GM12878 (cell line): Measurements from ENCODE around the gene KRTAP10-5. TPM values are rescaled to one million over a fixed set of nuclear protein-coding genes. Genes with fewer than 3 reads are reported as not detected.

ENCODE experiments used
- ATAC-seq: fragments of 200-7000 bp; cut with Tn5 transposase; 3 replicates; pipeline ENCODE4 v1.9.1; 2020; ENCODE audit warnings: mild to moderate bottlenecking, moderate library complexity
- BruUV-seq: library from RNA; stranded (reverse); fragments of 400-500 nt; replicated peaks from 2 replicates; lab custom pipeline; 2021; lab: Mats Ljungman, UMichigan
- CTCF ChIA-PET: fragments of 300-600 bp; sonication (Branson Sonifier 250); formaldehyde crosslinking; extraction: SDS; loops from one replicate; lab custom pipeline; 2021; ENCODE audit warnings: inconsistent platforms; lab: Yijun Ruan, JAX
- POLR2A ChIA-PET: fragments of 350-600 bp; formaldehyde crosslinking; extraction: SDS; loops from one replicate; lab custom pipeline; 2021; ENCODE audit warnings: inconsistent platforms; lab: Charles Lee
- RAD21 ChIA-PET: fragments of 300-600 bp; sonication (Branson Sonifier 250); formaldehyde crosslinking; loops from one replicate; lab custom pipeline; 2023; ENCODE audit warnings: antibody characterized with exemption; ENCODE audit not compliant: unreplicated experiment; lab: Charles Lee
- SMC1A ChIA-PET: fragments of 300-600 bp; sonication (Branson Sonifier 250); formaldehyde crosslinking; loops from one replicate; lab custom pipeline; 2023; ENCODE audit not compliant: unreplicated experiment, uncharacterized antibody; lab: Charles Lee
- DNase-seq: peaks from one replicate; pipeline ENCODE4 v3.0.0-alpha.2; 2011; ENCODE audit warnings: low read depth, low spot score
- FAIRE-seq: peaks from 3 replicates; lab custom pipeline; 2011; peaks lifted over from hg19 to GRCh38; lab: Jason Lieb, UNC
- H2AFZ ChIP-seq: 2 replicates; pipeline ENCODE4 v1.6.0; 2011; ENCODE audit warnings: low read depth, low read length, control low read depth; ENCODE audit not compliant: control insufficient read depth
- H3K27ac ChIP-seq: 2 replicates; pipeline ENCODE4 v1.5.1; 2011; ENCODE audit warnings: control low read depth; ENCODE audit not compliant: control insufficient read depth, insufficient read depth
- H3K27me3 ChIP-seq, 2 experiments: replicated peaks in 1 of 2; 2 replicates each; pipeline versions ENCODE4 v1.6.0 to v1.6.1; 2011; ENCODE audit warnings: low read length in 1 of 2; ENCODE audit not compliant: control insufficient read depth in 2 of 2, insufficient read depth in 2 of 2
- H3K36me3 ChIP-seq, 2 experiments: 2 replicates each; pipeline ENCODE4 v1.5.1; 2011; ENCODE audit warnings: low read length in 1 of 2; ENCODE audit not compliant: control insufficient read depth in 2 of 2, insufficient read depth in 2 of 2
- H3K4me1 ChIP-seq: 2 replicates; pipeline ENCODE4 v1.6.1; 2011; ENCODE audit warnings: mild to moderate bottlenecking, low read length, moderate library complexity, mixed read lengths; ENCODE audit not compliant: control insufficient read depth, insufficient read depth
- H3K4me2 ChIP-seq: 2 replicates; pipeline ENCODE4 v1.6.0; 2011; ENCODE audit warnings: control low read depth; ENCODE audit not compliant: control insufficient read depth, insufficient read depth
- H3K4me3 ChIP-seq: fragments of 200-600 bp; sonication (generic); 2 replicates; pipeline ENCODE4 v1.5.1; 2016
- H3K79me2 ChIP-seq: 2 replicates; pipeline ENCODE4 v1.6.0; 2011; ENCODE audit warnings: low read length; ENCODE audit not compliant: control insufficient read depth, insufficient read depth
- H3K9ac ChIP-seq: 2 replicates; pipeline ENCODE4 v1.8.0; 2011; ENCODE audit warnings: low read length, control low read depth, mixed read lengths; ENCODE audit not compliant: control insufficient read depth, insufficient read depth
- H3K9me3 ChIP-seq: replicated peaks from 3 replicates; pipeline ENCODE4 v1.5.1; 2011; ENCODE audit warnings: mild to moderate bottlenecking, low read length; ENCODE audit not compliant: control insufficient read depth, insufficient read depth
- H4K20me1 ChIP-seq: 2 replicates; pipeline ENCODE4 v1.6.0; 2011; ENCODE audit not compliant: control insufficient read depth, insufficient read depth
- ATF3 ChIP-seq: IDR thresholded peaks from 2 replicates; pipeline ENCODE4 v1.6.1; 2011; ENCODE audit warnings: low read depth, mild to moderate bottlenecking, low read length, moderate library complexity, borderline replicate concordance; ENCODE audit errors: extremely low read depth
- BCL11A ChIP-seq: IDR thresholded peaks from 2 replicates; pipeline ENCODE4 v1.6.1; 2011; ENCODE audit warnings: low read depth, low read length
- CBX3 ChIP-seq: fragments of 200-600 bp; sonication (generic); IDR thresholded peaks from 2 replicates; pipeline ENCODE4 v1.6.1; 2016; ENCODE audit warnings: low read depth, borderline replicate concordance
- CBX5 ChIP-seq: sonication (generic); IDR thresholded peaks from 2 replicates; pipeline ENCODE4 v1.6.1; 2016; ENCODE audit warnings: low read depth, moderate library complexity, mild to moderate bottlenecking, inconsistent platforms
- DPF2 ChIP-seq: fragments of 450-650 bp; IDR thresholded peaks from 2 replicates; pipeline ENCODE4 v1.6.1; 2017; ENCODE audit warnings: mild to moderate bottlenecking
- ELK1 ChIP-seq: IDR thresholded peaks from 2 replicates; pipeline ENCODE4 v1.6.1; 2012; ENCODE audit warnings: low read depth, low read length, improper control_type of control experiment
- HDAC6 ChIP-seq: fragments of 200-600 bp; sonication (generic); IDR thresholded peaks from one replicate; pipeline ENCODE4 v1.8.0; 2017; ENCODE audit warnings: antibody characterized with exemption; ENCODE audit not compliant: unreplicated experiment
- RELB ChIP-seq: fragments of 450-650 bp; IDR thresholded peaks from 2 replicates; pipeline ENCODE4 v1.6.1; 2017; ENCODE audit warnings: low read depth, mild to moderate bottlenecking, moderate library complexity
- RFX5 ChIP-seq: IDR thresholded peaks from 2 replicates; pipeline ENCODE4 v1.6.1; 2011; ENCODE audit warnings: low read depth, low read length, improper control_type of control experiment
- SUZ12 ChIP-seq: fragments of 200-600 bp; sonication (generic); IDR thresholded peaks from one replicate; pipeline ENCODE4 v1.6.1; 2018; ENCODE audit warnings: antibody characterized with exemption, mild to moderate bottlenecking; ENCODE audit not compliant: unreplicated experiment
- TARDBP ChIP-seq: IDR thresholded peaks from 2 replicates; pipeline ENCODE4 v1.6.1; 2016; ENCODE audit warnings: borderline replicate concordance
- ZNF622 ChIP-seq: fragments of 450-650 bp; IDR thresholded peaks from 2 replicates; pipeline ENCODE4 v1.6.1; 2017; ENCODE audit warnings: mild to moderate bottlenecking, inconsistent platforms
- WGBS: methylation state at CpG from one replicate; pipeline ENCODE4 v1.1.6; 2016; ENCODE audit warnings: low lambda C conversion rate; ENCODE audit not compliant: insufficient replicate concordance, insufficient coverage; ENCODE audit errors: missing lambda C conversion rate; 5-methylcytosine and 5-hydroxymethylcytosine counted together
- in situ Hi-C: fragments of 300-500 bp; cut with MboI; formaldehyde crosslinking; loops from 9 replicates; pipeline ENCODE4 v1.14.3; 2018; ENCODE audit warnings: mixed read lengths
- intact Hi-C: fragments of 100-400 bp; cut with micrococcal nuclease; formaldehyde crosslinking; loops from one replicate; pipeline ENCODE4 v1.14.2; 2022; ENCODE audit not compliant: unreplicated experiment
- polyA plus RNA-seq, 11 experiments: library from polyadenylated mRNA; depleted of rRNA in 4 of 11; unstranded in 6 of 11; stranded (reverse) in 5 of 11; fragments of >200 nt; fragmentation: Nextera tagmentation in 4 of 11; fragmentation: Illumina TruSeq in 1 of 11; extraction: Ambion mirVana in 4 of 11; extraction: Trizol in 1 of 11; gene quantifications; 1 replicate in 1 of 11; 2 replicates in 10 of 11; pipeline versions ENCODE4 v1.2.1 to v1.2.3, GENCODE V29; 2011 to 2016; ENCODE audit warnings: inconsistent platforms in 2 of 11, missing spikeins in 2 of 11, low read depth in 1 of 11
- total RNA-seq, 4 experiments: library from RNA; depleted of rRNA in 3 of 4; stranded (reverse); fragments of >200 nt in 3 of 4; fragmentation: Illumina TruSeq in 1 of 4; extraction: Trizol in 1 of 4; gene quantifications; 2 replicates each; pipeline versions ENCODE4 v1.2.1 to v1.2.3, GENCODE V29; 2013 to 2021
- TF ChIP-seq, protein P1 (sequence below): fragments of 450-650 bp; IDR thresholded peaks from 2 replicates; pipeline ENCODE4 v1.6.1; 2016; ENCODE audit warnings: mild to moderate bottlenecking

Gene KRTAP10-5
- total and polyA plus RNA-seq, 10 of the 15 experiments (the other 5 are each of a cell fraction or from before 2014, with no cell fraction given) = not detected

GRCh38 chr21:44579833-44580144 is 615 bp downstream of the KRTAP10-5 start (continued):
- TF ChIP-seq, protein P1, sequence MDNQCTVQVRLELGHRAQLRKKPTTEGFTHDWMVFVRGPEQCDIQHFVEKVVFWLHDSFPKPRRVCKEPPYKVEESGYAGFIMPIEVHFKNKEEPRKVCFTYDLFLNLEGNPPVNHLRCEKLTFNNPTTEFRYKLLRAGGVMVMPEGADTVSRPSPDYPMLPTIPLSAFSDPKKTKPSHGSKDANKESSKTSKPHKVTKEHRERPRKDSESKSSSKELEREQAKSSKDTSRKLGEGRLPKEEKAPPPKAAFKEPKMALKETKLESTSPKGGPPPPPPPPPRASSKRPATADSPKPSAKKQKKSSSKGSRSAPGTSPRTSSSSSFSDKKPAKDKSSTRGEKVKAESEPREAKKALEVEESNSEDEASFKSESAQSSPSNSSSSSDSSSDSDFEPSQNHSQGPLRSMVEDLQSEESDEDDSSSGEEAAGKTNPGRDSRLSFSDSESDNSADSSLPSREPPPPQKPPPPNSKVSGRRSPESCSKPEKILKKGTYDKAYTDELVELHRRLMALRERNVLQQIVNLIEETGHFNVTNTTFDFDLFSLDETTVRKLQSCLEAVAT = no peak
- TF ChIP-seq HDAC6 (no peak), ELK1 (no peak), DPF2 (no peak), ZNF622 (no peak)

DNA sequence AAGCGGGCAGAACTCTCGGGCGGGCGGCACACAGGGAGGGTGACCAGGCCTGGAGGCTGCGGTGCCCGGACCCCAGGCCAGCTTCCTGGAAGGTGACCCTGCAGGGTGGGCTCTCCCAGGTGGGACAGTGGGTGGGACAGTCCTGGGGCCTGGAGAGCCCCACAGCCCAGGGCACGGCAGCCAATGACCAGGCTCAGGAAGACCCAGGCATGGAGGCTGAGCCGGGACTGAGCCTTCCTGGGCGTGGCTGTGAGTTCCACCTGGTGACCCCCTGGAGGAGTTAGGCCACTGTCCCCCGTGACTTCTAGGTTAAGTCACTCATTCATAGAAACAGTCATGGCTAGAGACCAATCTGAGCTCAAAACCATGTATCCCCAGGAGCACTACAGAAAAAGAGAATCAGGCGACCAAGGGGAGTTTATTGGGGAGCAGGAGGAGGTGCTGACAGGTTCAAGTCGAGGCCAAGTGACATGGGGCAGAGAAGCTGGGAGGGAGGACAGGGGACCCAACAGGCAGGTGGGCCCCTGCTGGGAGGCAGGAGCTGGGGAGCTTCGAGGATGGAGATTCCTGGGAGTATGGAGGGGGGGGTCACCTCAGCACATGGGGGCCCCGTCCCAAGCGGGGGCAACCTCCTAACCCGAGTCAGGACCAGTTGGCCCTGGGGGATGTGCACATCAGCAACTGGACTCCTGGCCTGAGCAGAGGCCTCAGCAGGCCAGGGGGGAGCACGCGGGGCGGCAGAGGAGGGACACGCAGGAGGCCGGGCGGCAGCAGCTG is 1.2 kb downstream of the KRTAP10-5 start:
- 47% methylated on average over 22 of the region's 22 CpGs for WGBS
- no peaks in the 10 kb centered on the region for H3K27me3 ChIP-seq
- BruUV-seq = no TSS peak
- ChIA-PET POLR2A (no interaction called here), CTCF (no interaction called here), SMC1A (no interaction called here), RAD21 (no interaction called here)
- in situ Hi-C loops = no loop called here
- peaks cover 5% of the 10 kb centered on the region; the same call in 2 of the 3 replicates for H3K9me3 ChIP-seq
- H3K27ac ChIP-seq = no peak overlapping the region
- no peak for DNase-seq
- no peak overlapping the region for H2AFZ ChIP-seq
- H3K4me2 ChIP-seq = no peak overlapping the region
- no peaks in the 10 kb centered on the region for H4K20me1 ChIP-seq
- H3K79me2 ChIP-seq = no peaks in the 10 kb centered on the region
- no peak overlapping the region for H3K4me3 ChIP-seq
- no peaks in the 10 kb centered on the region for H3K4me1 ChIP-seq
- no peaks in the 10 kb centered on the region for H3K36me3 ChIP-seq
- intact Hi-C loops = no loop called here
- H3K9ac ChIP-seq = no peak overlapping the region
- FAIRE-seq = no peak
- no peak for ATAC-seq
- TF ChIP-seq RFX5 = no peak
- TF ChIP-seq TARDBP = no peak
- no peak for TF ChIP-seq SUZ12
- TF ChIP-seq, protein P1 = no peak
- TF ChIP-seq CBX3 = no peak
- no peak for TF ChIP-seq RELB
- TF ChIP-seq ATF3 = no peak
- TF ChIP-seq BCL11A = no peak
- TF ChIP-seq CBX5 = no peak
